AG09309 (cell line): ENCODE data around the gene ATOH7.

Experiments
- DNase-seq: peaks from one replicate; pipeline ENCODE4 v3.0.0-alpha.2; 2010; ENCODE audit warnings: low read depth
- H3K4me3 ChIP-seq: 2 replicates; pipeline ENCODE4 v1.5.1; 2011; ENCODE audit warnings: mild to moderate bottlenecking, low read depth, low read length, moderate library complexity; ENCODE audit not compliant: control insufficient read depth
- TF ChIP-seq, protein P1 (sequence below): IDR thresholded peaks from 2 replicates; pipeline ENCODE4 v1.5.1; 2011; ENCODE audit warnings: mild to moderate bottlenecking, low read depth, low read length, inconsistent platforms; ENCODE audit not compliant: insufficient read depth, control insufficient read depth; ENCODE audit errors: missing control alignments

Gene ATOH7

DNA sequence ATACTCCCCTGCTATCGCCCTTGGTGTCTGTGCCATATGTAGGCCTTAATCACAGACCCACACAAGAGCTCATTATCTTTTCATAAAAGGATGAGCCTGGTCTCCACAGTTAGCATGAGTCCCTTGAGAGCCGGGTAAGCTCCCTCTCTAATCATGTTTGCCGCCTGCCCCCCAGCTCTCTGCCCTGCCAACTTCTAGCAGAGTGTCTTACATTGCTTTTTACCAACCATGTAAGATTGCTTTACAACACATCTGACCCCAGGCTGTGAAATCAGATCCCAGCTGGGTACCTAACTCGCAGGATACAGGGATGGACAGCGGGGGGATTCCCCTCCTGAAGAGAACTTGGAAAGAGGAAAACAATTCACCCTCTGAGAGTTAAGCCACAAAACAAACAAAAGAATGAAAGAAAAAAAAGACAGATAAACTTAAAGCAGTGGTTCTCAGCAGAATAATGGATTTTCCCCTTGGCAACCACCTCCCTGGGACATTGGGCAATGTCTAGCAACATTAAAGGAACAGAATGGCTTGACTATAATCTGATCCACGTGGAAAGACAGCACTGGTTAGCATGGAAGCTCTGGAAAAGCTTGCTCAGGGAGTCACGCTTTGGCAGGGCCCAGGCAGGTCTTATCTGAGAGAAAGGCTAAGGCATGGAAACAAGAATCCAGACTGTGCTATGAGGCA is 39.4 kb upstream of the ATOH7 start:
- no peak overlapping the region for H3K4me3 ChIP-seq
- peak; percentile 28 for DNase-seq
- TF ChIP-seq, protein P1, sequence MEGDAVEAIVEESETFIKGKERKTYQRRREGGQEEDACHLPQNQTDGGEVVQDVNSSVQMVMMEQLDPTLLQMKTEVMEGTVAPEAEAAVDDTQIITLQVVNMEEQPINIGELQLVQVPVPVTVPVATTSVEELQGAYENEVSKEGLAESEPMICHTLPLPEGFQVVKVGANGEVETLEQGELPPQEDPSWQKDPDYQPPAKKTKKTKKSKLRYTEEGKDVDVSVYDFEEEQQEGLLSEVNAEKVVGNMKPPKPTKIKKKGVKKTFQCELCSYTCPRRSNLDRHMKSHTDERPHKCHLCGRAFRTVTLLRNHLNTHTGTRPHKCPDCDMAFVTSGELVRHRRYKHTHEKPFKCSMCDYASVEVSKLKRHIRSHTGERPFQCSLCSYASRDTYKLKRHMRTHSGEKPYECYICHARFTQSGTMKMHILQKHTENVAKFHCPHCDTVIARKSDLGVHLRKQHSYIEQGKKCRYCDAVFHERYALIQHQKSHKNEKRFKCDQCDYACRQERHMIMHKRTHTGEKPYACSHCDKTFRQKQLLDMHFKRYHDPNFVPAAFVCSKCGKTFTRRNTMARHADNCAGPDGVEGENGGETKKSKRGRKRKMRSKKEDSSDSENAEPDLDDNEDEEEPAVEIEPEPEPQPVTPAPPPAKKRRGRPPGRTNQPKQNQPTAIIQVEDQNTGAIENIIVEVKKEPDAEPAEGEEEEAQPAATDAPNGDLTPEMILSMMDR, result no peak

DNA sequence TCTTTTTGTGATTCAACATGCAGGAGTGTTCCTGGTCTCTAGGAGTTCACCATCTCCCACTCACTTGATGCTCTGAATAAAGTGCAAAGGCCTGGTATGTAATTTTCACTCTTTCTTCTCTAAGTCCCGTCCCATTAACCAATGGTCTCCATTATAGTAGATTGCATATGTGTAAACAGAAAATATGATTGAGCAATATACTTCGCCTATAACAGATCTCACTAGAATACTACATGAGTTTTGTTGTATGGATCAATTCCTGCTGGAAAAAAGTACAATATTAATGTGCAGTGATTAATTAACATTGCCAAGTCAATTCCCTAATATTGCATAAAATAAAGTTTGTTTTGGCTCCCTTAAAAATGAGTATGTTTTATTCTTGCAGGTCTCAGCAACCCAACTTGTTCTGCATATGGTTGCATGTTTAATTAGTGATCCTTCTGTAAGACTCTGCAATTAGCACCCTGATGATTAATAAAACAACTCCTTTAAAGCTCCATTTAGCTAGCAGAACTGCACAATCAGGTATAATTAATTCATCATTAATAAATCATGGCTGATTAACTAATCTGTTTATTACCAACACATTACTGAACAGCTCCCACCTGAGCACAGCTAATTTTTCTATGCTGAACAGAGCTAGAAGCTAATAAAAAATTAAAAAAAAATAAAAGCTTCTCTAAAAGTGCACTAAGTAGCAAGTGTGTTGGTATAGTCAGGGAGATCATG is 37.8 kb upstream of the ATOH7 start:
- no peak for DNase-seq
- H3K4me3 ChIP-seq, result no peak overlapping the region
- TF ChIP-seq, protein P1, result no peak

DNA sequence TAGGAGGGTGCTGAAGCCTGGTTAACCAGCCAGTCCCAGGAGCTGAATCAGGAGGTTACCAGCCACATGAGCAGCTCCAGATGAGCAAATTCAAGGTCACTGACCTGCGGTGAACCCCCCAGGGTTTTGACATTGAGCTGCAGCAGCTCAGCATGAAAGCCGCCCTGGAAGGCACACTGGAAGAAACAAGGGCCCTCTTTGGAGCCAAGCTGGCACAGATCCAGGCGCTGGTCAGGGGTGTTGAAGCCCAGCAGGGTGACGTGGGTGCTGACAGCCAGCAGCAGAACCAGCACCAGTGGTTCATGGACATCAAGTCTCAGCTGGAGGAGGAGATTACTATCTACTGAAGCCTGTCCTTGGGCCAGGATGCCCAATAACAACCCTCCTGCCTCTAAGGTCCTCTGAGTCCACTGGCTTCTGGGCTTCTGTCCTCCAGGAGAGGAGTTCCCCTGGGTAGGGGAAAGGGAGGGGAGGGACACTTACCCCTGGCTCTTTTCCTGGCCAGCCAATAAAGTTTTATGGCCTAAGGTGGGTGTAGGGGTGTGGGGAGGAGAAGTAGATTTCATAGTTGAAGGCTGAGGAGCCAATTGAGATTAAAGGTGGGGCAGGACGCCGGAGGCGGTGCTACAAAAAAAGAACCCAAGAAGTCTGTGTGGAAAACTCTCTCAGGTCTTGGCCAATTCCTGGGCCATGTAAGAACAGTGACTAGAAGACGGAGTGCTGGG is 29.4 kb upstream of the ATOH7 start:
- no peak overlapping the region for H3K4me3 ChIP-seq
- DNase-seq, result no peak
- TF ChIP-seq, protein P1, result no peak

DNA sequence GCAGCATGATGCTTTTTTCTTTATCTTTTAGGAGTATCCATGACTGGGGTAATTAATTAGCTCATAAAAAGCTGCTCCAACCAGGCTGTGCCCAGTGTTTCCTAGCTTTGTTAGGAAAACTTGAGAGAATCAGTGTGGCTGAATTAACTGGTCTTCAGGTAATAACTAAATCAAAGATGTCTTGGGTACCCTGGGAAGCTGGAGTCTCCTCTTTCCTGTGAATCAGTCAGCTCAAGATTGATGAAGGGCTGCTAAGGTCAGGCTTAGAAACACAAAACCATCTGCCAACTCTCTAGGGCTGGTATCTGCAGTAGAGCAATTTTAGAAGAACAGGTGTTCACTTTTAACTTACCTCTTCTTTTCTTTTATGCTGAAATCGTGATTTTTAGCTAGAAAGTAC is 21.4 kb upstream of the ATOH7 start:
- DNase-seq, result no peak
- TF ChIP-seq, protein P1, result no peak
- no peak overlapping the region for H3K4me3 ChIP-seq

DNA sequence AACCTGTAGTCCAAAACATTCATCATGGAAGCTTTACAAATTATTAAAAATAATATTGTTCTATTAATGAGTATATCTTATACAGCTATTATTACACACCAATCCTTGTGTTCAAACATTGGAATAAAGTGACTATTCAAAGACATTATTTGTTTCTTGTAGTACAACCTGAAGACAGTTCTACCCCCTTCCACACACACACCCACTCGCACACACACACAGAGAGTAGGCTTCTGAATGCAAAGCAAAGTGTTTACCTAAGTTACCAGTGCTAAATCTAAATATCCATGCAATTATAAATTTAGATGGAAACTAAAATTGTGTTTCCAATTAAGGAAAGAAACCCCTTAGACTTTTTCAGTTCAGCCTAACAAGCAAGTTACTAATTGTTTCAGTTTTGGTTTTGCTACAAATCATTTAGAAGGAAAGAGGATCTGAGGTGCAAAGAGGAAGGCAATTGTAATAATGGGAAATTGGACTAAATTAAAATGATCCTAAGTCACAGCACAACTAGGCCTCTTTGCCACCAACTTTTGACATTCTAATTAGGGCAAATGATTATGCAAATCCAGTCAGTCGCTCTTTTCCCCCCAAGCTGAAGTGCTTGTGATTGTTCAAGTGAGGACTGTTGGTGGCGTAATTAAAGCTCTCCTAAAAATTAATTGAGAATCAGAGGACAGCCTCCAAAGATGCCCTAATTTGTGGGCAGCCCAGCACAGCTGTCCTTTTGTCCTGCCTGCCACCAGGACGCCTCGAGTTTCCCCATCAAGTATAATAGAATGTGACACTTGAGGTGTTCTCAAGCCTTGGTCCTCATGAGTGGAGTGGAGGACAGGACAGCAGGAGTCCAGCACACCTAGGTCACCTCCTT is 19.9 kb upstream of the ATOH7 start:
- DNase-seq, result no peak
- no peak overlapping the region for H3K4me3 ChIP-seq

More for the DNA sequence above, 19.9 kb upstream of the ATOH7 start:
- TF ChIP-seq, protein P1, result no peak
